ENCODE results near the gene TAOK1.

The TAOK1 gene

GRCh38 chr17:29445844-29446243 is 55.7 kb downstream of the TAOK1 start:
- H3K27me3 ChIP-seq (ENCODE audit: insufficient read depth, low read length, poor library complexity, severe bottlenecking), result no peaks in the 10 kb centered on the region
- H4K20me1 ChIP-seq (ENCODE audit: insufficient read depth, low read length, poor library complexity, severe bottlenecking), result peaks cover 66% of the 10 kb centered on the region
- no peak overlapping the region for H3K4me2 ChIP-seq (ENCODE audit: low read depth, low read length, poor library complexity, severe bottlenecking)
- no peak overlapping the region for H2AFZ ChIP-seq (ENCODE audit: low read length)
- H3K9ac ChIP-seq (ENCODE audit: low read depth, low read length, poor library complexity, severe bottlenecking), result no peak overlapping the region
- H3K36me3 ChIP-seq (ENCODE audit: insufficient read depth, low read length), result peaks cover 2% of the 10 kb centered on the region; the same call in 1 of the 2 replicates
- H3K79me2 ChIP-seq (ENCODE audit: insufficient read depth, low read length), result peaks cover 95% of the 10 kb centered on the region
- peaks cover 6% of the 10 kb centered on the region for H3K4me1 ChIP-seq (ENCODE audit: insufficient read depth, low read length, poor library complexity, severe bottlenecking)
- TF ChIP-seq CTCF (conservative IDR thresholded peaks at IDR 0.05; ENCODE audit: low read length) (no peak), EZH2phosphoT487 (IDR thresholded peaks at IDR 0.05; ENCODE audit: borderline replicate concordance) (no peak)
- no peaks in the 10 kb centered on the region for H3K9me3 ChIP-seq (ENCODE audit: insufficient read depth, low read depth, low read length)
- no peak overlapping the region for H3K4me3 ChIP-seq (ENCODE audit: low read length, poor library complexity, severe bottlenecking)
- no peaks in the 10 kb centered on the region for H3K9me2 ChIP-seq (replicated peaks; ENCODE audit: low read depth, low read length)
- H3F3A ChIP-seq (ENCODE audit: low read depth), result no peaks in the 10 kb centered on the region

- peaks cover 50% of the 10 kb centered on the region for H4K20me1 ChIP-seq (ENCODE audit: insufficient read depth, low read length, poor library complexity, severe bottlenecking)
- H3K9me2 ChIP-seq (replicated peaks; ENCODE audit: low read depth, low read length), result no peaks in the 10 kb centered on the region
- no peaks in the 10 kb centered on the region for H3K9me3 ChIP-seq (ENCODE audit: insufficient read depth, low read depth, low read length)
- peaks cover 6% of the 10 kb centered on the region for H3K4me1 ChIP-seq (ENCODE audit: insufficient read depth, low read length, poor library complexity, severe bottlenecking)
- H3K4me2 ChIP-seq (ENCODE audit: low read depth, low read length, poor library complexity, severe bottlenecking), result no peak overlapping the region
- no peak overlapping the region for H3K4me3 ChIP-seq (ENCODE audit: low read length, poor library complexity, severe bottlenecking)
- H3F3A ChIP-seq (ENCODE audit: low read depth), result no peaks in the 10 kb centered on the region
- no peak overlapping the region for H3K9ac ChIP-seq (ENCODE audit: low read depth, low read length, poor library complexity, severe bottlenecking)
- H3K79me2 ChIP-seq (ENCODE audit: insufficient read depth, low read length), result peaks cover 77% of the 10 kb centered on the region
- no peak overlapping the region for H2AFZ ChIP-seq (ENCODE audit: low read length)
- peaks cover 38% of the 10 kb centered on the region for H3K36me3 ChIP-seq (ENCODE audit: insufficient read depth, low read length)
- no peak for TF ChIP-seq CTCF (conservative IDR thresholded peaks at IDR 0.05; ENCODE audit: low read length)
- no peak for TF ChIP-seq EZH2phosphoT487 (IDR thresholded peaks at IDR 0.05; ENCODE audit: borderline replicate concordance)
- H3K27me3 ChIP-seq (ENCODE audit: insufficient read depth, low read length, poor library complexity, severe bottlenecking), result no peaks in the 10 kb centered on the region
Measured at GRCh38 chr17:29449865-29450671, 59.9 kb downstream of the TAOK1 start.

GRCh38 chr17:29451121-29451742 is 61.1 kb downstream of the TAOK1 start:
- Histone ChIP-seq H3K27me3 (ENCODE audit: insufficient read depth, low read length, poor library complexity, severe bottlenecking) (no peaks in the 10 kb centered on the region), H2AFZ (ENCODE audit: low read length) (no peak overlapping the region), H3F3A (ENCODE audit: low read depth) (no peaks in the 10 kb centered on the region), H3K9me2 (replicated peaks; ENCODE audit: low read depth, low read length) (no peaks in the 10 kb centered on the region), H3K79me2 (ENCODE audit: insufficient read depth, low read length) (peaks cover 77% of the 10 kb centered on the region), H3K36me3 (ENCODE audit: insufficient read depth, low read length) (peaks cover 46% of the 10 kb centered on the region), H4K20me1 (ENCODE audit: insufficient read depth, low read length, poor library complexity, severe bottlenecking) (peaks cover 38% of the 10 kb centered on the region), H3K4me2 (ENCODE audit: low read depth, low read length, poor library complexity, severe bottlenecking) (no peak overlapping the region), H3K9me3 (ENCODE audit: insufficient read depth, low read depth, low read length) (no peaks in the 10 kb centered on the region), H3K4me3 (ENCODE audit: low read length, poor library complexity, severe bottlenecking) (no peak overlapping the region), H3K4me1 (ENCODE audit: insufficient read depth, low read length, poor library complexity, severe bottlenecking) (peaks cover 6% of the 10 kb centered on the region), H3K9ac (ENCODE audit: low read depth, low read length, poor library complexity, severe bottlenecking) (no peak overlapping the region)
- TF ChIP-seq CTCF (conservative IDR thresholded peaks at IDR 0.05; ENCODE audit: low read length) (no peak), EZH2phosphoT487 (IDR thresholded peaks at IDR 0.05; ENCODE audit: borderline replicate concordance) (no peak)
